H1 (cell line): ENCODE results near the gene DRC1. TPM values are rescaled to one million over a fixed set of nuclear protein-coding genes. Genes with fewer than 3 reads are reported as not detected.

Experiments used
- CHD2 ChIP-seq: IDR thresholded peaks from 2 replicates; pipeline ENCODE4 v1.6.1; 2012; ENCODE audit warnings: low read length, improper control_type of control experiment
- CTBP2 ChIP-seq: IDR thresholded peaks from 2 replicates; pipeline ENCODE4 v1.7.0; 2011; ENCODE audit warnings: borderline replicate concordance, mild to moderate bottlenecking, moderate library complexity, mixed read lengths, low read length; ENCODE audit not compliant: insufficient read depth, insufficient read length
- HDAC2 ChIP-seq, 2 experiments: fragments of 300-600 bp in 1 of 2; sonication (generic) in 1 of 2; IDR thresholded peaks; 2 replicates each; pipeline ENCODE4 v1.6.1; 2011 to 2012; ENCODE audit warnings: low read depth in 2 of 2, low read length in 2 of 2, mild to moderate bottlenecking in 2 of 2, moderate library complexity in 2 of 2, borderline replicate concordance in 1 of 2, inconsistent platforms in 1 of 2
- HDAC6 ChIP-seq: IDR thresholded peaks from one replicate; pipeline ENCODE4 v1.7.1; 2012; ENCODE audit warnings: low read depth, mild to moderate bottlenecking, inconsistent platforms, low read length, moderate library complexity
- USF2 ChIP-seq: IDR thresholded peaks from 2 replicates; pipeline ENCODE4 v1.6.1; 2011; ENCODE audit warnings: low read length, improper control_type of control experiment
- polyA plus RNA-seq, 7 experiments: library from polyadenylated mRNA; depleted of rRNA in 3 of 7; stranded (reverse) in 5 of 7; unstranded in 2 of 7; fragments of >200 nt in 5 of 7; fragments of 200-250 nt in 2 of 7; gene quantifications; 1 replicate in 5 of 7; 2 replicates in 1 of 7; 4 replicates in 1 of 7; pipeline versions ENCODE4 v1.2.1 to v1.2.3, GENCODE V29; 2011 to 2013; ENCODE audit warnings: missing spikeins in 2 of 7, mixed read lengths in 2 of 7
- total RNA-seq: library from RNA; stranded (reverse); fragmentation: NEBNext Ultra II Directional; extraction: Animal tissue kit (Norgen Biotek cat#: 25700); gene quantifications from 2 replicates; pipeline ENCODE4 v1.2.1, GENCODE V29; 2021

Gene DRC1
- total and polyA plus RNA-seq, 2 of the 8 experiments (the other 6 are each of a cell fraction or from before 2014, with no cell fraction given): 0.08 TPM; not detected in 1

GRCh38 chr2:26454561-26455001 lies 52.9 kb downstream of the DRC1 start (continued):
- TF ChIP-seq HDAC6: no peak
- TF ChIP-seq USF2: no peak
- TF ChIP-seq CHD2: no peak
- no peak for TF ChIP-seq CTBP2
- TF ChIP-seq HDAC2 (IDR thresholded peaks at IDR 0.05; ENCODE audit: borderline replicate concordance in 1 of 2, low read depth in 2 of 2, low read length in 2 of 2): no peak
